Activated T-cell treated with anti-CD3 and anti-CD28 coated beads for 48 hours (primary cell): Measurements from ENCODE around the gene TCF12.

Source experiments
- DNase-seq: peaks from one replicate; pipeline ENCODE4 v3.0.0-alpha.2; 2020; ENCODE audit warnings: low read depth

Gene TCF12

GRCh38 chr15:57018151-57018550 is 99.7 kb downstream of the TCF12 start:
- DNase-seq = no peak

- no peak for DNase-seq
These were observed 101.2 kb downstream of the TCF12 start for GRCh38 chr15:57019496-57020160.

GRCh38 chr15:57025264-57025926 is 107.0 kb downstream of the TCF12 start:
- DNase-seq = no peak

GRCh38 chr15:57026016-57026592 is 107.7 kb downstream of the TCF12 start:
- no peak for DNase-seq

GRCh38 chr15:57027596-57027995 is 109.2 kb downstream of the TCF12 start:
- no peak for DNase-seq

GRCh38 chr15:57028176-57028575 is 109.7 kb downstream of the TCF12 start:
- DNase-seq = no peak

- no peak for DNase-seq
These were observed 111.6 kb downstream of the TCF12 start for GRCh38 chr15:57030011-57030410.

- DNase-seq = no peak
These were observed 112.6 kb downstream of the TCF12 start for GRCh38 chr15:57031082-57031481.

GRCh38 chr15:57031605-57032004 is 113.2 kb downstream of the TCF12 start:
- no peak for DNase-seq

- no peak for DNase-seq
These were observed 113.9 kb downstream of the TCF12 start for GRCh38 chr15:57032338-57032737.

GRCh38 chr15:57033715-57034439 is 115.4 kb downstream of the TCF12 start:
- DNase-seq = no peak

- no peak for DNase-seq
These were observed 116.2 kb downstream of the TCF12 start for GRCh38 chr15:57034613-57035012.

- no peak for DNase-seq
These were observed 117.2 kb downstream of the TCF12 start for GRCh38 chr15:57035664-57036063.

GRCh38 chr15:57036352-57036751 is 117.9 kb downstream of the TCF12 start:
- DNase-seq = no peak

- no peak for DNase-seq
These were observed 119.1 kb downstream of the TCF12 start for GRCh38 chr15:57037548-57037947.

GRCh38 chr15:57038040-57038439 is 119.6 kb downstream of the TCF12 start:
- DNase-seq = no peak

- DNase-seq = no peak
These were observed 120.1 kb downstream of the TCF12 start for GRCh38 chr15:57038496-57038895.

GRCh38 chr15:57041416-57041815 is 123.0 kb downstream of the TCF12 start:
- no peak for DNase-seq

GRCh38 chr15:57044072-57044702 is 125.7 kb downstream of the TCF12 start:
- DNase-seq = no peak

GRCh38 chr15:57044970-57045369 is 126.5 kb downstream of the TCF12 start:
- DNase-seq = no peak

GRCh38 chr15:57045741-57046382 is 127.4 kb downstream of the TCF12 start:
- no peak for DNase-seq
